Heart left ventricle (tissue), 13 donors: ENCODE results near the gene ETV6.

Experiments used
- POLR2A ChIP-seq, 2 donors: fragments of 450-650 bp; IDR thresholded peaks; one replicate each; pipeline ENCODE4 v1.6.1; 2017; ENCODE audit warnings: antibody characterized with exemption in 2 of 2, mild to moderate bottlenecking in 2 of 2, moderate library complexity in 2 of 2
- TF ChIP-seq, protein P1 (sequence below), 12 donors: fragments of 200-600 bp; sonication (generic) in 4 of 12; IDR thresholded peaks; one replicate each; pipeline versions ENCODE4 v1.5.0 to v1.8.0; 2018 to 2022; ENCODE audit warnings: antibody characterized with exemption in 12 of 12, mild to moderate bottlenecking in 5 of 12
- donor health status: ischemic (EF 13 %, LVEDD 7.1; RV severe dilation, severe dysfunction).
- donor health status: DM: no; HTN: yes; CAD: no.
- donor health status: DM: no; HTN: no; CAD: no.
- donor health status: ischemic (EF 25% LVEDD 6.9; RV normal size, moderate dysfunction).
- donor health status: ischemic (EF 25% LVEDD 5.7; RV mildly dilated, moderate dysfunction).
- donor health status: ischemic (EF 35%, LVEDD 5.7; RV mildly dilated, moderate dysfunction).
- donor health status: nonischemic (EF 11% LVEDD 7.7; RV severe dilation, severe dysfunction).
- donor health status: DM: yes; HTN: yes; CAD: no.
- donor health status: PGD.
- donor health status: ischemic (EF 29% LVEDD 5.4; RV normal size, mild dysfunction).
- donor health status: nonischemic (EF 23%, LVEDD 6.1; RV moderate dilation, normal function).

GRCh38 chr12:11695321-11695720, 45.8 kb downstream of the ETV6 start:
- TF ChIP-seq, protein P1, sequence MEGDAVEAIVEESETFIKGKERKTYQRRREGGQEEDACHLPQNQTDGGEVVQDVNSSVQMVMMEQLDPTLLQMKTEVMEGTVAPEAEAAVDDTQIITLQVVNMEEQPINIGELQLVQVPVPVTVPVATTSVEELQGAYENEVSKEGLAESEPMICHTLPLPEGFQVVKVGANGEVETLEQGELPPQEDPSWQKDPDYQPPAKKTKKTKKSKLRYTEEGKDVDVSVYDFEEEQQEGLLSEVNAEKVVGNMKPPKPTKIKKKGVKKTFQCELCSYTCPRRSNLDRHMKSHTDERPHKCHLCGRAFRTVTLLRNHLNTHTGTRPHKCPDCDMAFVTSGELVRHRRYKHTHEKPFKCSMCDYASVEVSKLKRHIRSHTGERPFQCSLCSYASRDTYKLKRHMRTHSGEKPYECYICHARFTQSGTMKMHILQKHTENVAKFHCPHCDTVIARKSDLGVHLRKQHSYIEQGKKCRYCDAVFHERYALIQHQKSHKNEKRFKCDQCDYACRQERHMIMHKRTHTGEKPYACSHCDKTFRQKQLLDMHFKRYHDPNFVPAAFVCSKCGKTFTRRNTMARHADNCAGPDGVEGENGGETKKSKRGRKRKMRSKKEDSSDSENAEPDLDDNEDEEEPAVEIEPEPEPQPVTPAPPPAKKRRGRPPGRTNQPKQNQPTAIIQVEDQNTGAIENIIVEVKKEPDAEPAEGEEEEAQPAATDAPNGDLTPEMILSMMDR (IDR thresholded peaks at IDR 0.05) = no peak
- no peak for TF ChIP-seq POLR2A (IDR thresholded peaks at IDR 0.05)
